ENCODE results near the gene FRAT2.

Gene FRAT2

DNA sequence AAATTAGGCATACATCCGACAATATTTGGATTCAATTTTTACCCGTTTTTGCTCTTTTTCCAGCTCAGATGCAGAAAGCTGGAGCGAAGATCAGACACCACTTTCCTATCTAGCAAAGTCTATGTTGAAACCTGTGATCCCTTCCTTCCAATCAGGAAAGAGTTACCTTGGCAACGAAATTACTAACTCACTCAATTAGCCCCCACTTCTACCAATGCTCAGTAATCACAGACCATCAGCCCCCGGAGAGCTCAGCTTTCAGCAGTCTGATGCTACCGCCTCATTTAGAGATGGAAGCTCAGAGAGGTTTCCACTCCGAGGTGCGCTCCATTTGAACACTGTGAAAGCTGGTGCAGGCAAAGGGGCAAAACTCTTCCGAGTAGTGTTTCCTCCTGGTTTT is 8.8 kb downstream of the FRAT2 start:
- no peak for DNase-seq (ENCODE audit: low spot score)

DNA sequence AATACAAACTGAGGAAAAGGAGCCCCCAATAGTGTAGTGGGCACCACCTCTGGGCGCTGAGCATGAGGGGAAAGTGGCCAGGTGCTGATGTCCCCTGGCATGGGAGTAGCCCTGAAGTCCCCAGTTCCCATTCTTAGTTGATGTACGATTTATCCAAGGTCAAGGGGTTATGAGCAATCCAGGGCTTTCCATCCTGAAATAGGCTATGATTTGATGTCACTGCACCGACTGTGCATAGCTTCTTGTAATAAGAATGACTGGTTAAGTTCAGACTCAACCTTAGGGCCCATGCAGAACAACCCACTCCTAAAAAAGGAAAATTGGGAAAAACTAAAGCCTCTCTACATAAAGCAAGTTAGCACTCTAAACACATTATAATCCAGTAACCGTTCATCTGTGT is 11.0 kb downstream of the FRAT2 start:
- DNase-seq (ENCODE audit: low spot score) = no peak

DNA sequence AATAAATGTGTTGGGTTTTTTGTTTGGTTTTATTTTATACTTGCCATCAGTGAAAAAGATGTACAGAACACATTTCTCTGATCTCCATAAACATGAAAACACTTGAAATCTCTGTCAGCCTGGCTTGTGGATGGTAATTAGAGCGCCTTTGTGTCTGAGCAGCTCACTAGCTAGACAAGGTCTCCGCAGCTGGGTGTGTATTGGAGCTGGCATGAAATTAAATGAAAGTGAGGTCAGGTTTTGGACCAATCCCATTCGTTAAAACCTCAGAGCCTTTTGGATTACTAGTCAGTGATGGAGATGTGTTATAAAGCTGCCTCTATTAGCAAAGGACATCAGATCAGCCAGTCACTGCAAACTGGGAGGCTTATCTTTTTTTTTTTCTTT is 12.7 kb downstream of the FRAT2 start:
- DNase-seq (ENCODE audit: low spot score) = no peak

DNA sequence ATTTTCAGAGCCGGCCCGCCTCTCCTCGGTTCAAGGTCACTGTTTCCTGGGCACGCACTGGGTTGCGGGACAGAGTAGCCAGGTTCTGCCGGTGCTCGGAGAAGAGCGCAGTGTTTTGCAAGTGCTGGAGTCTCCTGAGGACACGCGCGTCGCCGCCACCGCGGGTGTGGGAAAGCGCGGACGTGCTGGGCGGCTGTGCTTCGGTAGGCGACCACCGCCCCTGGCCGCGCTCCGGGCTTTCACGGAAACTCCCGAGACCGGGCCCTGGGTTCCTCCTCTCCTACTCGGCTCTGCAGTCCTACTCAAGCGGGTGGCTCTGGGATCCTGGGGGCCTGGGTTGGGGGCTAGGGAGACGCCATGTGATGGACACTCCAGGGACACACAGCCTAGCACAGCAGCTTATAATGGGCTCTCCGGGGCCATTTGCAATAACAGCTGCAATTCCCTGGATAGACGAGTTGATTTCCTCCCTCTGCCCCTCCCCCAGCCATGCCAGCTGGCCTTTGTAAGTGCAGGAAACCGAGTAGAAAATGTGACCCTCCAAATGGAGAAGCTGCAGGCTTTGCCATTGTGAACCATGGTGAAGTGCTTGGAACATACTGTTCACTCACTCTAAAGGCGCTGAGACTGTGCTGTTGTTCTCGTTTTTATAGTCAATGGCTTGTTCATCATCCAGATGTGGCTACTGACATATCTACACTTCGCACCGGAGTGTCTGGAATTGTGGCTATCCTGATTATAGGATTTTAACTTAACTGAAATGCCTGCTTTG is 13.3 kb downstream of the FRAT2 start:
- no peak for DNase-seq (ENCODE audit: low spot score)

DNA sequence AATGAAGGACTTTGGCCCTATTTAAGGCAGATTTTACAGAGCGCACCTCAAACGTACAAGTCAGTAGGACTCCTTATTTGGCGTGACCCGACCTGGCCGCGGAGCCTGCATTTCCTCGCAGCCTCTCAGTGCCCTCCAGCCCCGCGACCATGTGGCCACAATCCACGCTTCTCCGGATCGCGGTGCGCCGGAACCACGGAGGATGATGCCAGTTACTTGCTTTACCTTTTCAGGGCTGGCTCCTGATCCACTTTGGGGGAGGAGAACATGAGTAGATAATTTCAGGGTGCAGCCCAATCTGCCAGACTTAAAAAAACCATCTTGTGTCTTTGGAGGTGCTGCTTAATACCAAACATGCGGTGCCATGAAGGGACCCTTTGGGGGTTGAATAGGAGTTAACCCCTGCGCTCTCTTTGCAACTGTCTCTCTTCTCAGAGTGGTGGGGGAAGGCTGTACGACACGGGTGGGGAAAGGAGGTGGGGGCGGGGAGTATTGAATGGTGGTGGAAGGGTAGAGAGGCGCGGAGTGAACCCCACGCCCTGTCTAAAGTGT is 14.0 kb downstream of the FRAT2 start:
- no peak for DNase-seq (ENCODE audit: low spot score)

DNA sequence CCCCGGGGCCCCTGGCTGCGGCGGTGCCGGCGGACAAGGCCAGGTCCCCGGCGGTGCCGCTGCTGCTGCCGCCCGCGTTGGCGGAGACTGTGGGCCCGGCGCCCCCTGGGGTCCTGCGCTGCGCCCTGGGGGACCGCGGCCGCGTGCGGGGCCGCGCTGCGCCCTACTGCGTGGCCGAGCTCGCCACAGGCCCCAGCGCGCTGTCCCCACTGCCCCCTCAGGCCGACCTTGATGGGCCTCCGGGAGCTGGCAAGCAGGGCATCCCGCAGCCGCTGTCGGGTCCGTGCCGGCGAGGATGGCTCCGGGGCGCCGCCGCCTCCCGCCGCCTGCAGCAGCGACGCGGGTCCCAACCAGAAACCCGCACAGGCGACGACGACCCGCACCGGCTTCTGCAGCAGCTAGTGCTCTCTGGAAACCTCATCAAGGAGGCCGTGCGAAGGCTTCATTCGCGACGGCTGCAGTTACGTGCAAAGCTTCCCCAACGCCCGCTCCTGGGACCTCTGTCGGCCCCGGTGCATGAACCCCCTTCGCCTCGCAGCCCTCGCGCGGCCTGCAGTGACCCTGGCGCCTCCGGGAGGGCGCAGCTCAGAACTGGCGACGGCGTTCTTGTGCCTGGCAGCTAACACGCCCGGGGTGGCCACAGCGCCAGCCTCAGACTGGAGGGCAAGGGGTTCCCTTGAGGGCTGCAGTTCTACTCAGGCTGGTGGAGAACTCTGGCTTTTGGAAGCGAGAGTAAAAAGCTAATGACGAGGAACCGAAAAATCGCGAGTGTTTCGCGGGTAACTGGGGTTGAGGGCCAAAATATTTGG is 14.7 kb downstream of the FRAT2 start:
- DNase-seq (ENCODE audit: low spot score) = no peak

DNA sequence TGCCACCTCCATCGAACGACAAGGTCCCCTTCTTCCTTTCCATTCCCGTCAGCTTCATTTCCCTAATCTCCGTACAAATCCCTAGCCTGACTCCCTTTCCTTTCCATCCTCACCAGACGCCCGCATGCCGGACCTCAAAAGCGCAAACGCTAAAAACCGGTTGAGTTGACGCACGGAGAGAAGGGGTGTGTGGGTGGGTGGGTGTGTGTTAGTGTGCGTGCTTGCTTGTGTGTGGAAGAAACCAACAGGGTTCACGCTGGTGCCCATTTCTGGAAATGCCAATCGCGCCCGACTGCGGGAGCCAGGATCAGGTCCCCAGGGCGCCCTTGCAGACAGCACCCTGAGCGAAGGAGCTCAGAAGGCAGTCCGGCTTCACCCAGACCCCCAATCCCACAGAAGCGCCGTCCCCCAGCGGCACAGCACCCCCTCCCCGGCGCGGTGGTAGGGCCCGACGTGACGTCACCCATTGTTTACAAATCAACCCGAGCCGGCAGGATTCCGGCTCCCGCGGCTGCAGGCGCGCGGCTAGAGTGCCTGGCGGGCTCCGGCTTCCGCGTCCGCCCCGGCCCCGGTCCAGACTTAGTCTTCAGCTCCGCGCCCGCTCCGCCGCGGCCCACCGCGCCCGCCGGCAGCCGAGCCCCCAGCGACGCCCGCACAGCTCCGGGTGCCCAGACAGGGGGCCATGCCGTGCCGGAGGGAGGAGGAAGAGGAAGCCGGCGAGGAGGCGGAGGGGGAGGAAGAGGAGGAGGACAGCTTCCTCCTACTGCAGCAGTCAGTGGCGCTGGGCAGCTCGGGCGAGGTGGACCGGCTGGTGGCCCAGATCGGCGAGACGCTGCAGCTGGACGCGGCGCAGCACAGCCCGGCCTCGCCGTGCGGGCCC is 15.5 kb downstream of the FRAT2 start, which contains the start of gene FRAT1:
Gene FRAT1, plus strand, starts transcription at position 500 of the 880 bp plus-strand sequence. Its CDS starts 183 bp downstream, at position 683.
- no peak for DNase-seq (ENCODE audit: low spot score)

DNA sequence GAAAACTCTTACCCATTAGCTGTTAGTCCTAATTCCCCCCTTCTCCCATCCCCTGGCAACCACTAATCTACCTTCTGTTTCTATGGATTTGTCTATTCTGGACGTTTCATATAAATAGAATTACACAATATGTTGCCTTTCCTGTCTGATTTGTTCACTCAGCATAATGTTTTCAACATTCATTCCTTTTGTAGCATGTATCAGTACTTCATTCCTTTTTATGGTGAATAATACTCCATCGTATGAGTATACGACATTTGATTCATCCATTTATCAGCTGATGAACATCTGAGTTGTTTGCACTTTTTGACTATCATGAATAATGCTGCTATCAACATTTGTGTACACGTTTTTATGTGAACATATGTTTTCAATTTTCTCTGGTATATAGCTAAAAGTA is 19.9 kb downstream of the FRAT2 start:
- no peak for DNase-seq (ENCODE audit: low spot score)

DNA sequence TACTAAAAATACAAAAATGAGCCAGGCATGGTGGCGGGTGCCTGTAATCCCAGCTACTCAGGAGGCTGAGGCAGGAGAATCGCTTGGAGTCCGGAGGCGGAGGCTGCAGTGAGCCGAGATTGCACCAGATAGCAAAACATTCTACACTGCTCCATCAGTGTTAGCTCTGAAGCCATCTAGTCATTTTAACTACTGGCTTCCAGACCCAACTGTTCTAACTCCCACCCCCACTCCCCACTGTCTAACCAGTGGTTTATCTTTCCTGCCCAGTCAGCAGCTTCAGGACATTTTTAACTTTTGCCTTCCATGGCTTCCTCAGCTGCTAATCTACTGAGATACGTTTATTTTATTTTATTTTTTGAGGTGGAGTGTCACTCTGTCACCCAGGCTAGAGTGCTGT is 21.6 kb downstream of the FRAT2 start:
- DNase-seq (ENCODE audit: low spot score) = no peak

DNA sequence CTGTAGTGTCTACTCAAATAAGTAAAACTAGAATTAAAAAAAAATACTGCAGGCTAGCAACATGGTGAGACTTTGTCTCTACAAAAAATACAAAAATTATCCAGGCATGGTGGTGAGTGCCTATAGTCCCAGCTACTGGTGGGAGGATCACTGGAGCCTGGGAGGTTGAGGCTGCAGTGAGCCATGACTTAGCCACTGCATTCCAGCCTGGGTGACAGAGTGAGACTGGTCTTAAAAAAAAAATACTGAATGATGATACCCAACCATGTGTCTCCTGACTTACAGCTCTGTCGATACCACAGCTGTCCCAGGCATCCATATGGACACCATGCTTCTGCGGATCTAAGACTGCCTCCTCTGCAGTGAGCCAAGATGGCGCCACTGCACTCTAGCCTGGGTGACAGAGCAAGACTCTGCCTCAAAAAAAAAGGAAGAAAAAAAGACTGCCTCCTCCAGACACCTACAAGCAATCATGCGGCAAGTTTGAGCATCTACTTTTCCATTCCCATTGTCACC is 23.4 kb downstream of the FRAT2 start:
- no peak for DNase-seq (ENCODE audit: low spot score)

DNA sequence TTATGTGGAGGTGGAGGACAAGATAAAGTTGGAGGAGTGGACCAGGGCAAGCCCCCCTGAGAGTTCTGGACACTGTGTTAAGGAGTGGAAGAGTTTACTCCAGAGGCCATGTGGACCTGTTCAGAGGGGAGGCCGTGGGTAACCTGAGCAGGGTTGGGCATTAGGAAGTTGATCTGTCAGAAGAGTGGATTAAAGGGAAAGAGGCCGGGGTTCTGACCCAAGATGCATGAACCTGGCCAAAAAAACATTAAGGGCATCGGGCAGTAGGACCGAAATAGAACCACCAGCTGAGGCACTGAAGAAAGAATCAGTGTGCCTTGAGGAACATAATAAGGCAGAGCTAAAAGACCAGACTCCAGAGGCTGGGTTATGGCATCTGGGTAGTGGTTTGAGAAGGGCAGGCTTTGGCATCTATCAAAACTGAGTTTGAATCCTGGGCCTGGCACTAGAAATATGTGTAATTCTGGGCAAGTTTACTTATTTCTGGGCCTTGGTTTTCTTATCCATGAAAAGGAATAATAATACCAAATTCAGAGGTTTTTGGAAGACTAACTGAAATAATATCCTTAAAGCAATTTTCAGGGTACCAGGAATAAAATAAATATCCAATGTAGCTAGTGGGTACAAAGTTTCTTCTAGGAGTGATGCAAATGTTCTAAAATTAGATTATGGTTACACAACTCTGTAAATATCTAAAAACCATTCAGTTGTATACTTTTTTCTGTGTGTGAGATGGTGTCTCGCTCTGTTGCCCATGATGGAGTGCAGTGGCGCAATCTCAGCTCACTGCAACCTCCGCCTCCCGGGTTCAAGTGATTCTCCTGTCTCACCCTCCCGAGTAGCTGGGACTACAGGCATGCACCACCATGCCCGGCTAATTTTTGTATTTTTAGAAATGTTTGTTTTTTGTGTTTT is 26.4 kb downstream of the FRAT2 start:
- DNase-seq (ENCODE audit: low spot score) = no peak

DNA sequence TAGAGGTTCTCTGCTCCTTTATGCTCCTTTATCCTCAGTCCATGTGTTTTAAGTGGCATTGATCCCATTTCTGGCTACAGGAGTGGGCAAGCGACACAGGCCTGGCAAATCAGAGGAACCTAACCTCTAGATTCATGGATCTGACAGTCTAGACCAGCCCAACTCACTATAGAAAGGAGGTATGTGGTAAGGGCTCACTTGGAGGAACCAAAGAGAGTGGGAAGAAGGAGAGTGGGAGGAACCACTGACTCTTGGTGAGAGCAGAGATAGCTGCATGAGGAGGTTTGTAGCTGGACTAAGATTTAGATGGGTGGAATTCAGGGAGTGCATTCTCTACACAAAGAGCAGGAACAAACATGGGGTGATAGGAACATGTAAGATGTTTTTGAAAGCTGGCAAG is 27.1 kb downstream of the FRAT2 start:
- no peak for DNase-seq (ENCODE audit: low spot score)

DNA sequence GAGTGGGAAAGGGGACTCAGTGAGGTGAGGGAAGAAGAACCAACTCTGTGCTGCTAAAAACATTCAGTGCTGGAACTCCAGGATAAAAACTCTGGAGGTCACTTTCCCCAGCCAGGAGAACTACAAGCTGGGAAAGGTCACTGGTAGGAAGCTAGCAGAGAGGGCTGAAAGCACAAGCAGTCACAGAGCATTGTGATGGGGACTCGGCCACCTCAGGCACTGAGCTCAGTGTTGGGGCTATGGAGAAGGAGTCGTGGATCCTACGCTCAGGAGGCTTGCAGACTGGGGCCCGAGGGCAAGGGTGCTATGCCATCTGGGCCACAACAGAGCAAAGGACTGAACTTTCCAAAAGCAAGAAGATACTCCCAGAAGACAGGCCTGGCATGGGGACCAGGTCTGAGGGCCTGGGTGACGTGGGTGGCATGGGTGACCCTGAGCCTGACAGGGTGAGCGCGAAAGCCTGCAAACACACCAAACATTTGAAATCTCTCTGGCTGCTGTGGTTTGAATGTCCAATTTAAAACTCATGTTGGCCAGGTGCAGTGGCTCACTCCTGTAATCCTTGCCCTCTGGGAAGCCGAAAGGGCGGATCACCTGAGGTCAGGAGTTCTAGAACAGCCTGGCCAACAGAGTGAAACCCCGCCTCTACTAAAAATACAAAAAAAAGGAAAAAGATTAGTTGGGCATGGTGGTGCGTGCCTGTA is 32.3 kb downstream of the FRAT2 start:
- DNase-seq (ENCODE audit: low spot score) = no peak

DNA sequence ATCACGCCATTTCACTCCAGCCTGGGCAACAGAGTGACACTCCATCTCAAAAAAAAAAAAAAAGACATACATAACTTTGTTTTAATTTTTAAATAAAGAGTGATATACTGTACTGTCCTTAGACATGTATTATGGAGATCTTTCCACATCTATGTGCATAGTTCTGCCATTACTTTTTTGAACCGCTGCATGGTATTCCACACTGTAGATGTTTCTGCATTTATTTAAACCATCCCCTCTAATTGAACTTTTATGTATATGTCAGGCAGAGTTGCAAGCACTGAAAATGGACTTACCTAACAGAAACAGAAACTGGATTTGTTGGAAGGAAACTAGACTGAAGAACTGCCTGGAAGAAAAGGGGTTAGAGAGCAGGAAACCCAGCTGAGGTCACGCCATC is 33.5 kb downstream of the FRAT2 start:
- no peak for DNase-seq (ENCODE audit: low spot score)

DNA sequence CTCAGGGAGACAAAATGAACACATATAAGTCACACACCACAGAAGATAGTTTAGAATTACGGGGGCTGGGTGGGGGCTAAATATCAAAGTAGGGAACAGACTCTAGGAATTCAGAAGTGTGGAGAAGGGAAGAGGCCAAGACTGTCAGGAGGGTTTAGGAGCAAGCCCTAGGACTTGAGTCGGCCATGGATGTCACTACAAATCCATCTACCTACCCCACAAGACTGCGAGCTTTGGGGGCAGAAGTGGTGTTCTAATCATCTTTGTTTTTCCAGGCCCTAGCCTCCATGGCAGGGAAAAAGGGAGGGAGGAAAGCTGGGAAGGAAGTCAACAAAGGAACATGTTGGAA is 36.3 kb downstream of the FRAT2 start:
- no peak for DNase-seq (ENCODE audit: low spot score)

DNA sequence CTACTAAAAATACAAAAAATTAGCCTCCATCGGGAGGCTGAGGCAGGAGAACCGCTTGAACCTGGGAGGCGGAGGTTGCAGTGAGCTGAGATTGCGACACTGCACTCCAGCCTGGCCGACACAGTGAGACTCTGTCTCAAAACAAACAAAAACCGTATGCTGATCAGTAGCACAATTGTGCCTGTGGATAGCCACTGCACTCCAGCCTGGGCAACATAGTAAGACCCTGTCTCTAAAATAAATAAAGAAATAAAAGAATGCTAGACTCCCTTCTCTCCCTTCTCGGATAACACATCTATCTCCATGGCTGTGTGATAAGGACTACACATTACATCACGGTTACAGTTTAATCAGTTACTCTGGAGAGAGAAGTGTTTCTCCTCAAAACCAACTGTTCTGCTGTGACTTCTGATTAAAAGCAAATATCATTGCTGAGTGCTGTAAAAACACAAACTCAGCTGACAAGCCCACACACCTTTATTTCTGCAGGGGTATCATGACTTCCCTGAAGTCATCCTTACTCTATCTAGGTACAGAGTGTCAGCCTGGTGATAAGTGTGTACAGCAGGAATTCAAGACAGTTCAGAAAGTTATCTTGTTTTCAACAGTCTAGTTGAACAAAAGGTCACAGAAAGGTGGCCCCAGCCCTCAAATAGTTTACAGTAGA is 36.8 kb downstream of the FRAT2 start:
- DNase-seq (ENCODE audit: low spot score) = no peak

DNA sequence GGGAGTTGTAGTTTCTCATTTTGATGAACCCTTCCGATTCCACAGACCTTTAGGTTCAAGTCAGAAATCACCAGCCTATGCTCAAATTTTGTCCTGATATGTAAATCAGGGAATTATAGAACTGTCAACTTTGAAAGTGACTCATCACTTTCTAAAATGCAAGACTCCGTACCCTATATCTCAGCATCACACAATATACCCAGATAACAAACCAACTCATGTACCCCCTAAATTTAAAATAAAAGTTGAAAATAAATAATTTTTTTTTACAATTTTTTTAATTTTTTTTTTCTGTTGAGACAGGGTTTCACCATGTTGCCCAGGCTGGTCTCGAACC is 41.7 kb downstream of the FRAT2 start:
- DNase-seq (ENCODE audit: low spot score) = no peak

DNA sequence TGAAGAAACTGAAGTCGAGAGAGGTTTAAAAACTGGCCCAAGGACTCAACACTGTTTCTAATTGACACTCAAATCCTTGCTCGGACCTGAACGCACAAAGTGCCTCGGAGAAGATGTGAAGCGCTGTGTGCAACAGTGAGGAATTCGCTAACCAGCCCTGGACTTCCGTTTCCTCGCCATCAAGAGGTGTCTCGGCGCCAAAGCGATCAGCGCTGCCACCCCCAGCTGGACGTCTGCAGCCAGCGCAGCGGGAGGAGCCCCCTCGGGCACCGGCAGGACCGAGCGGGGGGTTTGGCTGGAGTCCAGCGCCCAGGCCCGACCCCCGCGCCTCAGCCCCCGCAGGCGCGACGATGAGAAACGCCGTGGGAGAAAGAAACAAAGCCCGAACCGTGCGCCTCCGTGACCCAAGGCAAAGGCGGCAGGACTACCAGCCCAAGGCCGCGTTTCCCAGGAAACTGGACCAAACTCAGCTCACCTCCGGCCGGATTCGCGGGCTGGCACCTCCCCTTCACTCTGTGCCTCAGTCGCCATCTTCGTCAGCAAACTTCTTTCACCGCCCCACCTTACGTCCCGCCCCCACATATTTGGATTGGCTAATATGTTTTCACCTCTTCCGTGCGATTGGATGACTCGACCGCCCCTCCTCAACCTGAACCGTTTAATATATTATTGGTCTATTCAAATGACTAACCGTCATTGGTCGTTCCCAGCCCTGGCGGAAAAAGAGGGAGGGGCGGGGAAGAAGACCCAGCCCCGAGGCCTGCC is 42.2 kb downstream of the FRAT2 start, which contains the start of gene ARHGAP19:
Gene ARHGAP19, minus strand, starts transcription at position 541 of the 765 bp plus-strand sequence. Its CDS starts 10 bp downstream, at position 531.
- peak; percentile 80 for DNase-seq (ENCODE audit: low spot score)
